HuH-7 (cell line): ENCODE measurements around the gene KLRK1.
"Not testable (repeated sequence)": the region's sequence is repeated elsewhere in the genome, so short reads cannot be mapped to it uniquely, and the experiment has no call there.

Experiments used
- DNase-seq: peaks from one replicate; pipeline ENCODE4 v3.0.0; 2011; ENCODE audit warnings: low spot score

KLRK1 gene

DNA sequence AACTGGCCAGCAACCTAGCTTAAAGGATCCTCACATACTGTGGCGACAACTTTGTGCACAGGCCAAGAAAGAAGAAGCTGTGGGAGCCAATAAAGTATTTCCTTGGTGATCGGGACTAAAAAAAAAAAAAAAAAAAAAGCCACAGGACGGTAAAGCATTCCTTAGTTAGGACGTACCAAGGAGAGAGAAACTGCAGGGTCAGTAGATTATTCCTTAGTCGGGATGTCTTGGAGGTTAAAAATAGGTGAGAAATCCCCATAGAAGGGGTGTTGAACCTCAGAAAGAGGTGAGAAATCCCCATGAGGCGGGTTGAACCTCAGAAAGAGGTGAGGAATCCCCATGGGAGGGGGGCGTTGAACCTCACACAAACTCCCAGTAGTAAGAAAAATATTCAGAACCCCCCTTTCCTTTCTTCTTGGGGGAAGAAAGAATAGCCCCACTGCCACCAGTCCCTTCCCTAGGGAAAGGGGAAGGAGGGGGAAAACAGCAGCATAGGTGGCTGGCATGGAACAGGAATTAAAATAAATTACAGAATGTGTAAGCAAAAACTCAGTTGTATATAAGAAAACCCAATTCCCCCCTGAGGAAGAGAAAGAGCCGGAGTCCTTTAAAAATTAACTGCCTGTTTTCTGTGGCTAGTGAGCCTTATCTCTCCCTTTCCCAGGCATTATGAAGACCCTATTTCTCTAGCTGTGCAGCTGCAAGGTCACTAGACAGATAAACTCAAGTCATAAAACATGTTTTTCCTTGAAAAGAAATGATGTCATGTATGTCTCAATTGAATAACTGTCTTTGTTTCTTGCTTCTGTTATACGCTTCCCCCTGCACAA is 26.8 kb downstream of the KLRK1 start:
- no peak for DNase-seq

DNA sequence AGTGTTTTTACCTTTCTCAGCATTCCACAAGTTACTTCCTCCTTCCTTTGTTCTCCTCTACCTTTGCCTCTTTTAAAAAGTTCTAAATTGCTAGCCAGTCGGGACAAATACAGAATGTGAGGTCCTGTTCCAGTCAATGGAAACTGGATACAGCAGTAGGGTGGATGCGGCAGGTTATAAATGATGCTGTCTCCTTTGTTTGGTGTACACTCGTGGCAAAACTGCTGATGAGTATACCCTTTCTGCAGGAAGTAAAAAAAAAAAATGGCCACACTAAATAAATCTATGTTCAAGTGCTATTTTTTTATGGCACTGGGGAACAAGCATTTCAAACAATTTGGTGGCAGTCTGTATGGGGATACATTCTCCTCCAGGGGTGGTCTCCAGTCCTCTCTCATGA is 27.5 kb downstream of the KLRK1 start:
- DNase-seq = no peak

GRCh38 chr12:10361622-10362021 is 28.2 kb downstream of the KLRK1 start:
- no peak for DNase-seq

- no peak for DNase-seq
These were observed 28.8 kb downstream of the KLRK1 start for GRCh38 chr12:10361084-10361483.

- DNase-seq = no peak
These were observed 30.9 kb downstream of the KLRK1 start for GRCh38 chr12:10358969-10359368.

- DNase-seq = no peak
These were observed 31.7 kb downstream of the KLRK1 start for GRCh38 chr12:10358131-10358530.

DNA sequence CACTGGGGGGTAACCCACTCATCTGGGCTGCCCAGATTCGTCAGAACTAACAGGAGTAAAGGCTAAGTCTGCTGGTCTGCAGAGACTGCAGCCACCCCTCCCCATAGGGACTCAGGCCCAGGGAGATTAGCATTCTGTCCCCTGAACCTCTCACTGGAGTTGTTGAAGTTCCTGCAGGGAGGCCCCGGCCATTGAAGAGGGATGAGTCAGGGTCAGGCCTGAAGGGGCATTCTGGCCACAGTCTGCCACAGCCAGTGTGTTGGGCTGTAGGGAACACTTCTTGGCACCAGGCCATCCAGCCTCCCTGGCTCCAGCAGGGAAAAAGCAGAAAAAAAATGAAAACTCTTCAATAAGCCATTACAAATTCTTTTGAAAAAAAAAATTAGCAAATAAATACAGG is 35.3 kb downstream of the KLRK1 start:
- no peak for DNase-seq

DNA sequence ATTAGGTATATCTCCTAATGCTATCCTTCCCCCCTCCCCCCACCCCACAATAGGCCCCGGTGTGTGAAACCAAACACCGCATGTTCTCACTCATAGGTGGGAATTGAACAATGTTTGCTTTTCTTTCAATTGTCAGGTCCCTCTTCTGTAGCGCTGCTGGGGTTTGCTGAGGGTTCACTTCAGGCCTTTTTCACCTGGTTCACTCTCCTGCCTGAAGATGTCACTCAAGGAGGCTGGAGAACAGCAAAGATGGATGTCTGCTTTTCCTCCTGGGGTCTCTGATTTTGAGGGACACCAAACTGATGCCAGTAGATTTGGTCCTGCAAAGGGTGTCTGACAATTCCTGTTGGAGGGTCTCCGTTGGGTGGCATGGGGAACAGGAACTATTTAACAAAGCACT is 35.8 kb downstream of the KLRK1 start:
- no peak for DNase-seq

DNA sequence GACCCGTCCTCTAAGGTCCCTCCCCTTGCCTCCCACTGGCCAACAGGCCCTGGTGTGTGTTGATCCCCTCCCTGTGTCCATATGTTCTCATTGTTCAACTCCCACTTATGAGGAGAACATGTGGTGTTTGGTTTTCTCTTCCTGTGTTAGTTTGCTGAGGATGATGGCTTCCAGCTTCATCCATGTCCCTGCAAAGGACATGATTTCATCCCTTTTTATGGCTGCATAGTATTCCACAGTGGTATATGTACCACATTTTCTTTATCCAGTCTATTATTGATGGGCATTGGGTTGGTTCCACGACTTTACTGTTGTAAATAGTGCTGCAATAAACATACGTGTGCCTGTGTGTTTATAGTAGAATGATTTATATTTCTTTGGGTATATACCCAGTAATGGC is 38.4 kb downstream of the KLRK1 start:
- DNase-seq = not testable (repeated sequence)

GRCh38 chr12:10341892-10342509 is 47.8 kb downstream of the KLRK1 start:
- DNase-seq = no peak

DNA sequence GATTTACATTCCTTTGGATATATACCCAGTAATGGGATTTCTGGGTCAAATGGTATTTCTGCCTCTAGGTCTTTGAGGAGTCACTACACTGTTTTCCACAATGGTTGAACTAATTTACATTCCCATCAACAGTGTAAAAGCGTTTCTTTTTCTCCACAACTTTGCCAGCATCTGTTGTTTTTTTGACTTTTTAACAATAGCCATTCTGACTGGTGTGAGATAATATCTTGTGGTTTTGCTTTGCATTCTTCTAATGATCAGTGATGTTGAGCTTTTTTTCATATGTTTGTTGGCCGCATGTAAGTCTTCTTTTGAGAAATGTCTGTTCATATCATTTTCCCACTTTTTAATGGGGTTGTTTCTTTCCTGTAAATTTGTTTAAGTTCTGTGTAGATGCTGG is 48.9 kb downstream of the KLRK1 start:
- not testable (repeated sequence) for DNase-seq

DNA sequence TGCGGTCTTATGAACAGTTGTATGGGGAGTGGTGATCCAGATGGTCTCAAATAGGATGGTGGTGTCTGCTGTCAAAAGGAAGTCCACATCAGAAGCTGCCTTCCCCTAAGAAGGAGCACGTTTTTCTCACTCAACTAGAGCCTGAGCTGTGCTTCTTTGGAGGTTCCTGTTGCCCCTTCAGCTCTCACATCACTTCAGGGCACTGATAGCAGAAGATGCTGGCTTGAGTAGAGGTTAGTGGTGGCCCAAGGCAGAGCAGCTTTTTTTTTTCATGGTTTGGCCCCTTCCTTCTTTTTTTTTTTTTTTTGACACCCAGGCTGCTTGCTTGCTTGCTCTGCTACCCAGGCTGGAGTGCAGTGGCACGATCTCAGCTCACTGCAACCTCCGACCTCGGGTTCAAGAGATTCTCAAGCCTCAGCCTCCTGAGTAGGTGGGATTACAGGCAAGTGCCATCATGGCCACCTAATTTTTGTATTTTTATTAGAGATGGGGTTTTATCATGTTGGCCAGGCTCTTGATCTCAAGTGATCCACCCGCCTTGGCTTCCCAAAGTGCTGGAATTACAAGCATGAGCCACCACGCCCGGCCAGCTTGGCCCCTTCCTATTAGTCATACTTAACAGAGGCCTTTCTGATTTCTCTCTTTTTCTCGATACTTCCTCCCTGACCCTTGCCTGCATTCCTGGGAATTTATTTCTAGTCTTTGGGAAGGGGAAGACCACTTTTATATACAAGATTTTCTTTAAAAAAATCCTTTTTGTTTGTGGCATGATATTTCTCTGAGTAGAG is 50.6 kb downstream of the KLRK1 start:
- DNase-seq = no peak

GRCh38 chr12:10338470-10338869 is 51.4 kb downstream of the KLRK1 start:
- not testable (repeated sequence) for DNase-seq

DNA sequence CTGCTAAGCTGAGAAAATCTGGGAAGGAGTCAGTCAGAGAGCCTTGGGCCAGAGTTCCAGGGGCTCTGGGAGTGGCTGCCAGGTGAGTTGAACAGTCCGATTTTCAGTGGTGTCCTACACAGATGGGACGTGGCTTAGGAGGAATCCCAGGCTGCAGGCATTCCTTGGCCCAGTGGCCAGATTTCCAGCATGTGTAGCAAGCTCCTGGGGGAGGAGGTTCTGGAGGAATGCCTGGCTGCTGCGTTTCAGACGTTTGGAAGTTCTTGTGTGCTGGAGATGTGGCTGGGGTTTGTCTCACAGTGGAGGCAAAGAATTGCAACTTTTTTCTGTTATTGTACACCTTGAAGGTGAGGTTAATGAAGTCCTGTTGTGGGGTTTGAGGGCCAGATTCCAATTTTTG is 53.6 kb downstream of the KLRK1 start:
- DNase-seq = not testable (repeated sequence)

GRCh38 chr12:10331642-10332239 is 58.1 kb downstream of the KLRK1 start:
- DNase-seq = peak; percentile 39

GRCh38 chr12:10328691-10329090 is 61.1 kb downstream of the KLRK1 start:
- DNase-seq = not testable (repeated sequence)
